Astrocyte (in vitro differentiated cells and primary cell): ENCODE measurements around the gene SNED1. TPM values are rescaled to one million over a fixed set of nuclear protein-coding genes. Genes with fewer than 3 reads are reported as not detected.
"Not testable (repeated sequence)": the region's sequence is repeated elsewhere in the genome, so short reads cannot be mapped to it uniquely, and the experiment has no call there.

Experiments
- DNase-seq: peaks from one replicate; pipeline ENCODE4 v3.0.0-alpha.2; 2010; ENCODE audit warnings: low read depth
- FAIRE-seq: peaks from 2 replicates; lab custom pipeline; 2011; peaks lifted over from hg19 to GRCh38; lab: Jason Lieb, UNC
- H2AFZ ChIP-seq: 2 replicates; pipeline ENCODE4 v1.6.0; 2012; ENCODE audit warnings: low read depth, low read length, inconsistent platforms
- H3K27ac ChIP-seq: 2 replicates; pipeline ENCODE4 v1.5.1; 2011; ENCODE audit warnings: low read depth, low read length, inconsistent platforms
- H3K27me3 ChIP-seq: 2 replicates; pipeline ENCODE4 v1.6.0; 2011; ENCODE audit warnings: low read length, inconsistent platforms; ENCODE audit not compliant: insufficient read depth
- H3K36me3 ChIP-seq: 2 replicates; pipeline ENCODE4 v1.5.1; 2011; ENCODE audit warnings: low read length, inconsistent platforms; ENCODE audit not compliant: insufficient read depth
- H3K4me1 ChIP-seq: 2 replicates; pipeline ENCODE4 v1.5.1; 2011; ENCODE audit warnings: low read length, inconsistent platforms; ENCODE audit not compliant: insufficient read depth
- H3K4me2 ChIP-seq: 2 replicates; pipeline ENCODE4 v1.6.0; 2012; ENCODE audit warnings: low read length, inconsistent platforms
- H3K4me3 ChIP-seq: 2 replicates; pipeline ENCODE4 v1.5.1; 2011; ENCODE audit warnings: low read depth, mild to moderate bottlenecking, low read length, inconsistent platforms; ENCODE audit not compliant: insufficient read depth
- H3K79me2 ChIP-seq: 2 replicates; pipeline ENCODE4 v1.6.0; 2012; ENCODE audit warnings: mild to moderate bottlenecking, low read length, inconsistent platforms; ENCODE audit not compliant: insufficient read depth
- H3K9ac ChIP-seq: 2 replicates; pipeline ENCODE4 v1.6.0; 2012; ENCODE audit warnings: mild to moderate bottlenecking, low read length, inconsistent platforms
- H3K9me3 ChIP-seq: 2 replicates; pipeline ENCODE4 v1.5.1; 2012; ENCODE audit warnings: low read depth, mild to moderate bottlenecking, low read length, inconsistent platforms; ENCODE audit not compliant: insufficient read depth
- H4K20me1 ChIP-seq: 2 replicates; pipeline ENCODE4 v1.6.0; 2012; ENCODE audit warnings: low read length, inconsistent platforms; ENCODE audit not compliant: insufficient read depth
- H3K27ac Mint-ChIP-seq: one replicate; pipeline ENCODE4 v1.8.0; 2021; ENCODE audit warnings: mild to moderate bottlenecking, mixed read lengths; ENCODE audit not compliant: unreplicated experiment
- H3K27me3 Mint-ChIP-seq: one replicate; pipeline ENCODE4 v1.8.0; 2021; ENCODE audit warnings: low read depth, mixed read lengths; ENCODE audit not compliant: unreplicated experiment
- H3K36me3 Mint-ChIP-seq: one replicate; pipeline ENCODE4 v1.8.0; 2021; ENCODE audit warnings: low read depth, mixed read lengths; ENCODE audit not compliant: unreplicated experiment
- H3K4me1 Mint-ChIP-seq: one replicate; pipeline ENCODE4 v1.8.0; 2021; ENCODE audit warnings: low read depth, mixed read lengths; ENCODE audit not compliant: unreplicated experiment
- H3K4me3 Mint-ChIP-seq: one replicate; pipeline ENCODE4 v1.8.0; 2021; ENCODE audit warnings: mild to moderate bottlenecking, moderate library complexity, mixed read lengths; ENCODE audit not compliant: unreplicated experiment
- H3K9me3 Mint-ChIP-seq: one replicate; pipeline ENCODE4 v1.8.0; 2021; ENCODE audit warnings: mild to moderate bottlenecking, mixed read lengths; ENCODE audit not compliant: unreplicated experiment
- CTCF ChIP-seq: IDR thresholded peaks from 2 replicates; pipeline ENCODE4 v1.5.1; 2011; ENCODE audit warnings: low read depth, mild to moderate bottlenecking, inconsistent platforms, low read length, moderate library complexity; ENCODE audit not compliant: insufficient read depth
- EZH2 ChIP-seq: IDR thresholded peaks from 2 replicates; pipeline ENCODE4 v1.6.1; 2012; ENCODE audit warnings: mild to moderate bottlenecking, low read length, inconsistent platforms; ENCODE audit not compliant: insufficient read depth
- total RNA-seq: library from RNA; stranded (reverse); gene quantifications from 2 replicates; pipeline ENCODE4 v1.2.1, GENCODE V29; 2021

SNED1 gene
- total RNA-seq, 1 donor from 2014 or later, result 0.23 TPM

GRCh38 chr2:241103176-241103595, 104.8 kb downstream of the SNED1 start:
- H3K9me3 ChIP-seq, result no peaks in the 10 kb centered on the region
- peaks cover 3% of the 10 kb centered on the region for H3K27me3 Mint-ChIP-seq
- H3K4me1 ChIP-seq, result peaks cover 11% of the 10 kb centered on the region
- peak overlapping the region; percentile 96 for H3K9ac ChIP-seq
- H2AFZ ChIP-seq, result peak overlapping the region; percentile 97
- H3K36me3 Mint-ChIP-seq, result peaks cover 2% of the 10 kb centered on the region
- peak overlapping the region; percentile 91 for H3K4me2 ChIP-seq
- peak overlapping the region; percentile 93 for H3K4me3 ChIP-seq
- no peak for DNase-seq
- no peaks in the 10 kb centered on the region for H3K27me3 ChIP-seq
- peaks cover 15% of the 10 kb centered on the region for H4K20me1 ChIP-seq
- H3K4me3 Mint-ChIP-seq, result peak overlapping the region; percentile 99
- H3K4me1 Mint-ChIP-seq, result peaks cover 3% of the 10 kb centered on the region
- peaks cover 2% of the 10 kb centered on the region for H3K9me3 Mint-ChIP-seq
- peaks cover 4% of the 10 kb centered on the region for H3K36me3 ChIP-seq
- peak overlapping the region; percentile 83 for H3K27ac ChIP-seq
- no peak overlapping the region for H3K27ac Mint-ChIP-seq
- peaks cover 46% of the 10 kb centered on the region for H3K79me2 ChIP-seq
- TF ChIP-seq CTCF, result no peak
- TF ChIP-seq EZH2, result no peak
- no peak for FAIRE-seq

GRCh38 chr2:241104611-241105010, 106.2 kb downstream of the SNED1 start:
- Histone ChIP-seq H3K4me1 (peaks cover 11% of the 10 kb centered on the region), H3K79me2 (peaks cover 34% of the 10 kb centered on the region)
- not testable (repeated sequence) for FAIRE-seq, H3K36me3 Mint-ChIP-seq, H4K20me1 ChIP-seq, H3K9ac ChIP-seq, H3K27ac ChIP-seq, H3K4me3 Mint-ChIP-seq, H3K36me3 ChIP-seq, DNase-seq, H3K9me3 ChIP-seq, H3K4me2 ChIP-seq, H3K27ac Mint-ChIP-seq, H3K4me1 Mint-ChIP-seq, H2AFZ ChIP-seq, H3K9me3 Mint-ChIP-seq, H3K27me3 ChIP-seq, H3K27me3 Mint-ChIP-seq, H3K4me3 ChIP-seq

- no peaks in the 10 kb centered on the region for H3K9me3 Mint-ChIP-seq
- FAIRE-seq, result no peak
- H4K20me1 ChIP-seq, result no peaks in the 10 kb centered on the region
- DNase-seq, result no peak
- no peak overlapping the region for H3K4me3 ChIP-seq
- no peak overlapping the region for H2AFZ ChIP-seq
- H3K27ac Mint-ChIP-seq, result no peak overlapping the region
- H3K27me3 Mint-ChIP-seq, result peaks cover 3% of the 10 kb centered on the region
- H3K9me3 ChIP-seq, result no peaks in the 10 kb centered on the region
- H3K4me3 Mint-ChIP-seq, result no peak overlapping the region
- peaks cover 11% of the 10 kb centered on the region for H3K4me1 ChIP-seq
- H3K9ac ChIP-seq, result no peak overlapping the region
- H3K36me3 Mint-ChIP-seq, result no peaks in the 10 kb centered on the region
- H3K79me2 ChIP-seq, result peaks cover 24% of the 10 kb centered on the region
- no peak for TF ChIP-seq EZH2
- no peak for TF ChIP-seq CTCF
- no peaks in the 10 kb centered on the region for H3K36me3 ChIP-seq
- no peak overlapping the region for H3K4me2 ChIP-seq
- no peaks in the 10 kb centered on the region for H3K27me3 ChIP-seq
- H3K4me1 Mint-ChIP-seq, result peaks cover 3% of the 10 kb centered on the region
- H3K27ac ChIP-seq, result no peak overlapping the region
These were observed 107.2 kb downstream of the SNED1 start for GRCh38 chr2:241105641-241106040.
